CD1c-positive myeloid dendritic cell (primary cell): Measurements from ENCODE around the gene TRDMT1.

ENCODE experiments used
- DNase-seq: peaks from one replicate; pipeline ENCODE4 v3.0.0-alpha.2; 2016; ENCODE audit errors: extremely low spot score

Gene TRDMT1

GRCh38 chr10:17098012-17098411, 103.5 kb downstream of the TRDMT1 start:
- DNase-seq = no peak
